ENCODE measurements around the gene SPTBN1. TPM values are rescaled to one million over a fixed set of nuclear protein-coding genes. Genes with fewer than 3 reads are reported as not detected.
A peak's percentile ranks its signal among the peaks of the same experiment; 100 is the strongest.

The SPTBN1 gene
- total and polyA plus RNA-seq, 2 of the 13 experiments (the other 11 are each of a cell fraction or from before 2014, with no cell fraction given), result 123 to 299 TPM

DNA sequence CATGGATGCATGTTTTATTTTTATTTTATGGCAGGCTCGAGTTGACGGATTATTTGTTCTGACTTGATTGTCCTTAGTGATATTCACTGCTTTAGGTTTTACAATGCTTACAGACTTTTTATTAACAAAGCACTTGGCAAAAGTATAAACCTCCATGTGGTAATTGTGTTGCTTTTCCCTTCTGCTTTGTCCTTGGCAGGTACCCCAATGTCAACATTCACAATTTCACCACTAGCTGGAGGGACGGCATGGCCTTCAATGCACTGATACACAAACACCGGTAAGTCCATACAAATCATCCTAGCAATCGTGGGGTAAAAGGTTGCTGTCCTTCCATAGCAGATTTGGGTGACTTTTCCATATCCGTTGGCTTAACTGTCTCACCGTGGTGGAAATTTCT, 161.3 kb downstream of the SPTBN1 start (continued):
- TF ChIP-seq, protein P1, sequence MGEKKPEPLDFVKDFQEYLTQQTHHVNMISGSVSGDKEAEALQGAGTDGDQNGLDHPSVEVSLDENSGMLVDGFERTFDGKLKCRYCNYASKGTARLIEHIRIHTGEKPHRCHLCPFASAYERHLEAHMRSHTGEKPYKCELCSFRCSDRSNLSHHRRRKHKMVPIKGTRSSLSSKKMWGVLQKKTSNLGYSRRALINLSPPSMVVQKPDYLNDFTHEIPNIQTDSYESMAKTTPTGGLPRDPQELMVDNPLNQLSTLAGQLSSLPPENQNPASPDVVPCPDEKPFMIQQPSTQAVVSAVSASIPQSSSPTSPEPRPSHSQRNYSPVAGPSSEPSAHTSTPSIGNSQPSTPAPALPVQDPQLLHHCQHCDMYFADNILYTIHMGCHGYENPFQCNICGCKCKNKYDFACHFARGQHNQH (CRISPR knock-in tag; IDR thresholded peaks at IDR 0.05), result peak; percentile 55
- TF ChIP-seq MIER2 (CRISPR knock-in tag; IDR thresholded peaks at IDR 0.05), result no peak
- TF ChIP-seq, protein P2, sequence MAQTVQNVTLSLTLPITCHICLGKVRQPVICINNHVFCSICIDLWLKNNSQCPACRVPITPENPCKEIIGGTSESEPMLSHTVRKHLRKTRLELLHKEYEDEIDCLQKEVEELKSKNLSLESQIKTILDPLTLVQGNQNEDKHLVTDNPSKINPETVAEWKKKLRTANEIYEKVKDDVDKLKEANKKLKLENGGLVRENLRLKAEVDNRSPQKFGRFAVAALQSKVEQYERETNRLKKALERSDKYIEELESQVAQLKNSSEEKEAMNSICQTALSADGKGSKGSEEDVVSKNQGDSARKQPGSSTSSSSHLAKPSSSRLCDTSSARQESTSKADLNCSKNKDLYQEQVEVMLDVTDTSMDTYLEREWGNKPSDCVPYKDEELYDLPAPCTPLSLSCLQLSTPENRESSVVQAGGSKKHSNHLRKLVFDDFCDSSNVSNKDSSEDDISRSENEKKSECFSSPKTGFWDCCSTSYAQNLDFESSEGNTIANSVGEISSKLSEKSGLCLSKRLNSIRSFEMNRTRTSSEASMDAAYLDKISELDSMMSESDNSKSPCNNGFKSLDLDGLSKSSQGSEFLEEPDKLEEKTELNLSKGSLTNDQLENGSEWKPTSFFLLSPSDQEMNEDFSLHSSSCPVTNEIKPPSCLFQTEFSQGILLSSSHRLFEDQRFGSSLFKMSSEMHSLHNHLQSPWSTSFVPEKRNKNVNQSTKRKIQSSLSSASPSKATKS (CRISPR knock-in tag; IDR thresholded peaks at IDR 0.05), result no peak
- TF ChIP-seq, protein P3, sequence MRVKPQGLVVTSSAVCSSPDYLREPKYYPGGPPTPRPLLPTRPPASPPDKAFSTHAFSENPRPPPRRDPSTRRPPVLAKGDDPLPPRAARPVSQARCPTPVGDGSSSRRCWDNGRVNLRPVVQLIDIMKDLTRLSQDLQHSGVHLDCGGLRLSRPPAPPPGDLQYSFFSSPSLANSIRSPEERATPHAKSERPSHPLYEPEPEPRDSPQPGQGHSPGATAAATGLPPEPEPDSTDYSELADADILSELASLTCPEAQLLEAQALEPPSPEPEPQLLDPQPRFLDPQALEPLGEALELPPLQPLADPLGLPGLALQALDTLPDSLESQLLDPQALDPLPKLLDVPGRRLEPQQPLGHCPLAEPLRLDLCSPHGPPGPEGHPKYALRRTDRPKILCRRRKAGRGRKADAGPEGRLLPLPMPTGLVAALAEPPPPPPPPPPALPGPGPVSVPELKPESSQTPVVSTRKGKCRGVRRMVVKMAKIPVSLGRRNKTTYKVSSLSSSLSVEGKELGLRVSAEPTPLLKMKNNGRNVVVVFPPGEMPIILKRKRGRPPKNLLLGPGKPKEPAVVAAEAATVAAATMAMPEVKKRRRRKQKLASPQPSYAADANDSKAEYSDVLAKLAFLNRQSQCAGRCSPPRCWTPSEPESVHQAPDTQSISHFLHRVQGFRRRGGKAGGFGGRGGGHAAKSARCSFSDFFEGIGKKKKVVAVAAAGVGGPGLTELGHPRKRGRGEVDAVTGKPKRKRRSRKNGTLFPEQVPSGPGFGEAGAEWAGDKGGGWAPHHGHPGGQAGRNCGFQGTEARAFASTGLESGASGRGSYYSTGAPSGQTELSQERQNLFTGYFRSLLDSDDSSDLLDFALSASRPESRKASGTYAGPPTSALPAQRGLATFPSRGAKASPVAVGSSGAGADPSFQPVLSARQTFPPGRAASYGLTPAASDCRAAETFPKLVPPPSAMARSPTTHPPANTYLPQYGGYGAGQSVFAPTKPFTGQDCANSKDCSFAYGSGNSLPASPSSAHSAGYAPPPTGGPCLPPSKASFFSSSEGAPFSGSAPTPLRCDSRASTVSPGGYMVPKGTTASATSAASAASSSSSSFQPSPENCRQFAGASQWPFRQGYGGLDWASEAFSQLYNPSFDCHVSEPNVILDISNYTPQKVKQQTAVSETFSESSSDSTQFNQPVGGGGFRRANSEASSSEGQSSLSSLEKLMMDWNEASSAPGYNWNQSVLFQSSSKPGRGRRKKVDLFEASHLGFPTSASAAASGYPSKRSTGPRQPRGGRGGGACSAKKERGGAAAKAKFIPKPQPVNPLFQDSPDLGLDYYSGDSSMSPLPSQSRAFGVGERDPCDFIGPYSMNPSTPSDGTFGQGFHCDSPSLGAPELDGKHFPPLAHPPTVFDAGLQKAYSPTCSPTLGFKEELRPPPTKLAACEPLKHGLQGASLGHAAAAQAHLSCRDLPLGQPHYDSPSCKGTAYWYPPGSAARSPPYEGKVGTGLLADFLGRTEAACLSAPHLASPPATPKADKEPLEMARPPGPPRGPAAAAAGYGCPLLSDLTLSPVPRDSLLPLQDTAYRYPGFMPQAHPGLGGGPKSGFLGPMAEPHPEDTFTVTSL (CRISPR knock-in tag; IDR thresholded peaks at IDR 0.05; ENCODE audit: borderline replicate concordance), result peak; percentile 35; the same call in 1 of the 2 replicates
- TF ChIP-seq KMT2A (CRISPR knock-in tag; IDR thresholded peaks at IDR 0.05), result no peak
- TF ChIP-seq POLR2AphosphoS5 (IDR thresholded peaks at IDR 0.05; ENCODE audit: low read depth, low read length), result no peak
- TF ChIP-seq, protein P4, sequence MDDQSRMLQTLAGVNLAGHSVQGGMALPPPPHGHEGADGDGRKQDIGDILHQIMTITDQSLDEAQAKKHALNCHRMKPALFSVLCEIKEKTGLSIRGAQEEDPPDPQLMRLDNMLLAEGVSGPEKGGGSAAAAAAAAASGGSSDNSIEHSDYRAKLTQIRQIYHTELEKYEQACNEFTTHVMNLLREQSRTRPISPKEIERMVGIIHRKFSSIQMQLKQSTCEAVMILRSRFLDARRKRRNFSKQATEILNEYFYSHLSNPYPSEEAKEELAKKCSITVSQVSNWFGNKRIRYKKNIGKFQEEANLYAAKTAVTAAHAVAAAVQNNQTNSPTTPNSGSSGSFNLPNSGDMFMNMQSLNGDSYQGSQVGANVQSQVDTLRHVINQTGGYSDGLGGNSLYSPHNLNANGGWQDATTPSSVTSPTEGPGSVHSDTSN (CRISPR knock-in tag; IDR thresholded peaks at IDR 0.05; ENCODE audit: borderline replicate concordance), result no peak
- no peak for TF ChIP-seq ZNF615 (CRISPR knock-in tag; IDR thresholded peaks at IDR 0.05; ENCODE audit: borderline replicate concordance)
- TF ChIP-seq ZNF792 (CRISPR knock-in tag; IDR thresholded peaks at IDR 0.05), result no peak
- TF ChIP-seq, protein P5, sequence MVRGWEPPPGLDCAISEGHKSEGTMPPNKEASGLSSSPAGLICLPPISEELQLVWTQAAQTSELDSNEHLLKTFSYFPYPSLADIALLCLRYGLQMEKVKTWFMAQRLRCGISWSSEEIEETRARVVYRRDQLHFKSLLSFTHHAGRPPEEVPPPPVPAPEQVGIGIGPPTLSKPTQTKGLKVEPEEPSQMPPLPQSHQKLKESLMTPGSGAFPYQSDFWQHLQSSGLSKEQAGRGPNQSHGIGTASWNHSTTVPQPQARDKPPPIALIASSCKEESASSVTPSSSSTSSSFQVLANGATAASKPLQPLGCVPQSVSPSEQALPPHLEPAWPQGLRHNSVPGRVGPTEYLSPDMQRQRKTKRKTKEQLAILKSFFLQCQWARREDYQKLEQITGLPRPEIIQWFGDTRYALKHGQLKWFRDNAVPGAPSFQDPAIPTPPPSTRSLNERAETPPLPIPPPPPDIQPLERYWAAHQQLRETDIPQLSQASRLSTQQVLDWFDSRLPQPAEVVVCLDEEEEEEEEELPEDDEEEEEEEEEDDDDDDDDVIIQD (CRISPR knock-in tag; IDR thresholded peaks at IDR 0.05; ENCODE audit: low read depth), result no peak
- TF ChIP-seq ATM (IDR thresholded peaks at IDR 0.05; ENCODE audit: borderline replicate concordance), result no peak
- no peak for TF ChIP-seq ZNF3 (CRISPR knock-in tag; IDR thresholded peaks at IDR 0.05)
- no peak for TF ChIP-seq ZNF781 (CRISPR knock-in tag; IDR thresholded peaks at IDR 0.05; ENCODE audit: borderline replicate concordance, not compliant biosample characterization)
- TF ChIP-seq ESRRA (CRISPR knock-in tag; IDR thresholded peaks at IDR 0.05; ENCODE audit: low read depth), result 0 out of 2 replicates have a peak, but pooled peaks have one; percentile 38
- no peak for TF ChIP-seq ZNF652 (CRISPR knock-in tag; IDR thresholded peaks at IDR 0.05; ENCODE audit: borderline replicate concordance, low read depth)
- TF ChIP-seq SIN3B (IDR thresholded peaks at IDR 0.05; ENCODE audit: low read length), result no peak
- TF ChIP-seq RXRA (CRISPR knock-in tag; IDR thresholded peaks at IDR 0.05), result no peak
- TF ChIP-seq, protein P6, sequence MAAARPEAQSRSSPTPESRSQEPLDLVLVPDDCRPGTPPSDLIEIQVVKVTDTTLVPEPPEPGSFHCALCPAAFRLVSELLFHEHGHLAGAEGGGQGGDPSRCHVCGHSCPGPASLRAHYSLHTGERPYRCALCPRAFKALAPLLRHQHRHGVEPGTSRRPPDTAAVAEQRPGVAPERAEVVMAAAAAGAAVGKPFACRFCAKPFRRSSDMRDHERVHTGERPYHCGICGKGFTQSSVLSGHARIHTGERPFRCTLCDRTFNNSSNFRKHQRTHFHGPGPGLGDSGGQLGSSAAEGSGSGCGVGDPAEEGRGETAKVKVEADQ (CRISPR knock-in tag; IDR thresholded peaks at IDR 0.05; ENCODE audit: borderline replicate concordance), result 0 out of 2 replicates have a peak, but pooled peaks have one; percentile 46
- no peak for TF ChIP-seq ZNF501 (CRISPR knock-in tag; IDR thresholded peaks at IDR 0.05)
